Fibroblast of skin of back (primary cell): Measurements from ENCODE around the gene ACSF2.
"Not testable (repeated sequence)": the region's sequence is repeated elsewhere in the genome, so short reads cannot be mapped to it uniquely, and the experiment has no call there.

Source experiments
- DNase-seq: peaks from one replicate; pipeline ENCODE4 v3.0.0-alpha.2; 2013

The ACSF2 gene

DNA sequence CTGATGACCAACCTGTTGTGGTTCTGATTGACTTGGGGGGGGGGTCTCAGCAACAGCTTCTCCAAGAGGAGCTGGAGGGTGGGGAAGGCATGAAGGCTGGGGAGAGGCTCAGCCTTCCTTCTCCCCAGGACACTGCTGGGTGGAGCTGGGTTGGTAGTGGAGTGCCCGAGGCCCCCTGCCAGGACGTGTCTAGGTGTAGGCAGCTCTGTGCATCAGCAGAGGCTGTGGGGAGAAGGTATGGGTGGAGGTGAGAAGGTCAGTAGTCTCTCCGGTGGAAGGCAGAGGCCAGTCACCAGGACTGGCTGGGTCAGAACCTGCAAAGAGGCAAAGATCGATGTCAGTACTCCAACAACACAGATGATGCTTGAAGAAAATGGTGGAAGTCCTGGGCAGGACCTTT is 38.7 kb downstream of the ACSF2 start:
- no peak for DNase-seq

DNA sequence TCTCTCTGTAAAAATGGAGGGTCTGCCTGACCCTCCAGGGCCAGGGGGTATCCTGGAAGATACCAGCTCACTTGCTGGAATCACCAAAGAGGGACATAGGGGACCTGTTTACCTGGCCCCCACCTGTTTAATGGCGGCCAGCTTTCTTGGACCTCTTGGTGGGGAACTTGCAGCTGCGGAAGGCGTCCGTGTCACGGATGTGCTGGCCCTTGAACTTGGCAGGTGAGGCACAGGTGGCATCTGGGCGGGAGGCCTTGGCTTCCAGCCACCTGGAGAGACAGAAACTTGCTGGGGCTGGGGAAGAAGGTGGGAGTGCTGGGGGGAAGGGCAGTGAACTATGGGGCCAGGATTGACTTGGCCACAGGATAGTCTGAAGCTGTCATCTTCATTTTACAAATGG is 39.2 kb downstream of the ACSF2 start:
- DNase-seq, result no peak

DNA sequence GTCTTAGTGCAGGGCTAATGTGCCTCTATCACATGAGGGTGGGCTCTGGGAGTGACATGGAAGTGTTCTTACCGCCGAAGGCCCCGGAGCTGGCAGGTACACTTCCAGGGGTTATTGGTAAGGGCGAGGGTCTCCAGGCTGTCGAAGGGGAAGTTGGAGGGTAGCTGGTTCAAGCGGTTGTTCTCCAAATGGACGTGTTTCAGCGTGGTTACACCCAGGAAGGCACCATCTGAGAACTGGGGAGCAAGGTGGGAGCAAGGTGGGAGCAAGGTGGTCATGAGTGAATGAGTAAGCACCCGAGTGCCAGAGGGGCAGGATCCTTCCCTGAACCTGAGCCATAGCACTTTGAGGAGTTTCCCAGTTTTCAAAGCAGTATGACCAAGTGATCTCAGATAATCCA is 39.6 kb downstream of the ACSF2 start:
- DNase-seq, result no peak

DNA sequence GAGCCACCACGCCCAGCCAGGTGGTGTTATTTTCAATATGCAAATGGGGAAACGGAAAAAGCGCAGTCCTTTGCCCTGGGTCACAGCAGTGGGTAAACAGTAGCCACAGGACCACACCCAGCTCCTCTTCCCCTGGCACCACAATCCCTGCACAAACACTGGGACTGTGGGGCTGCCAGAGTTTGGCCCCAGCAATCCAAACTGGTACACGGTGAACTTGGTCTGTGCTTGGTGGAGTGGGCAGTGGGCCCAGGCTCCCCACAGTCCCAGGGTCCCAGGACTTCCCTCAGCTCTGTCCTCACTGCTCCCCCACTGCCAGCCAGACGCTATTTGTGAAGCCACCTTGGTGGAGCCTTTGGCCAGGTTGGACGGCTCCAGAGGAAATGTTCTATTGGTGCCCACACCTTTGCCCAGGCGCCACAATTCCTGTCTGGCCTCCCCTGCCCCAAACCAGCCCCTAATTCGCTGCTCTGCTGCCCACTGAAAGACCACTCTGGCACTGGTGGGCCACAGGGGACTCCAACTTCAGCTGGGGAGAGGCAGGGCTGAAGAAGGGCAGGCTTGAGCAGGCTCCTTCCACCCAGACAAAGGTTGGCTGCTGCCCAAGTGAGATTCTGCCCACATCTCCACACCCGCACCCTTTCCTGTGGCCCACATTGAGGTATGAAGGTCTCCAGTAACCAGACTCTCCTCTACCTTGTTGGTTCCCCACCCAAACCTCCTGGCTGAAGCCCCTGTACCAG is 40.5 kb downstream of the ACSF2 start:
- no peak for DNase-seq

DNA sequence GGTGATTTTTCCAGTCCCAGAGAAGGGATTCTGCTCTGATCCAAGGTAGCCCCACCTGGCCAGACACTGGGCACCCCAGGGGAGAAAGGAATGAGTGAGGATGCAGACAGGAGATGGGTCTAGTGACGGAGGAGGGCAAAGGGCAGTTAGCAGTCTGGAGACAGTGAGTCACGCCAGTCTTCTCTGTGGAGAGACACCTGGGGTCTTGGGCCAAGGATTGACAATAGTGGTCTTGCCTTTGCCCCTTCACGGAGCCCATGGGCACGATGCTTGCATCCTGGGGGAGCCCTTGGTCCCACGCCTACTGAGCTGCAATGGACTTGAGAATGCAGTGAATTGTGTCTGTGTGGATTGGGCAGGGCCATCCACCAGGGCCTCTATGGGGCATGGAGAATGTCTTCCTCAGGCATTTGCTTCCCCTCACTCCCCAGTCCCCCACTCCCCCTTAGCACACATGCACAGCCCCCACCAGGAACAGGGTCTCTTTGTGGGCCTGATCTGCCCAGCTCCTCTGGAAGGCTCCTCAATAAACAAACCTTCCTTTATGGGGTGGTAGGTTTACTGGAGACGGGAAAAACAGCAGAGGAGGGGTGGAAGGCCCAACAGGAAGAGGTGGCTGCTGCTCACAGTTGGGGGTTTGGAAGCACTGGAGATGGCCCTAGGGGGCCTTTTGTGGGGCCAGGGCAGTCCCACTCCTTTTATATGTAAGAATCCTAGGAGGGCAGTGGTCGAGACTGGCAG is 41.3 kb downstream of the ACSF2 start:
- no peak for DNase-seq

DNA sequence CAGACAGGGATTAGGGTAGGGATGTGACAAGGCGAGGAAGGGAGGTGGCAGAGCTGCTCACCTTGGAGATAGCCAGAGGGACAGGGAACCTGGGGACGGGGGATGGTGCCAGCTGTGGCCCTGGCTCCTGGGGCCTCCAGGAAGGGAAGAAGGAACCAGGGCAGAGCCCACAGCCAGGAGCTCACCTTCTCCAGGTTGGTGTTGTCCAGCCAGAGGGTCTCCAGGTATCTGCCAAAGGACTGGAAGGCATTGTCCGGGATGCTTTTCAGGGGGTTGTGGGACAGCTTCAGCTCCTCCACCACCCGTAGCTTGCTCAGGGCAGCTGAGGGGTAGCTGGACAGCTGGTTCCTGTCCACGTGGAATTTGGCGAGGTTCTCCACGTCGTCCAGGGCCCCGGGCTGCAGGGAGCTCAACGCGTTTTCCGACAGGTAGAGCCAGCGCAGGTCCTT is 41.9 kb downstream of the ACSF2 start:
- no peak for DNase-seq

DNA sequence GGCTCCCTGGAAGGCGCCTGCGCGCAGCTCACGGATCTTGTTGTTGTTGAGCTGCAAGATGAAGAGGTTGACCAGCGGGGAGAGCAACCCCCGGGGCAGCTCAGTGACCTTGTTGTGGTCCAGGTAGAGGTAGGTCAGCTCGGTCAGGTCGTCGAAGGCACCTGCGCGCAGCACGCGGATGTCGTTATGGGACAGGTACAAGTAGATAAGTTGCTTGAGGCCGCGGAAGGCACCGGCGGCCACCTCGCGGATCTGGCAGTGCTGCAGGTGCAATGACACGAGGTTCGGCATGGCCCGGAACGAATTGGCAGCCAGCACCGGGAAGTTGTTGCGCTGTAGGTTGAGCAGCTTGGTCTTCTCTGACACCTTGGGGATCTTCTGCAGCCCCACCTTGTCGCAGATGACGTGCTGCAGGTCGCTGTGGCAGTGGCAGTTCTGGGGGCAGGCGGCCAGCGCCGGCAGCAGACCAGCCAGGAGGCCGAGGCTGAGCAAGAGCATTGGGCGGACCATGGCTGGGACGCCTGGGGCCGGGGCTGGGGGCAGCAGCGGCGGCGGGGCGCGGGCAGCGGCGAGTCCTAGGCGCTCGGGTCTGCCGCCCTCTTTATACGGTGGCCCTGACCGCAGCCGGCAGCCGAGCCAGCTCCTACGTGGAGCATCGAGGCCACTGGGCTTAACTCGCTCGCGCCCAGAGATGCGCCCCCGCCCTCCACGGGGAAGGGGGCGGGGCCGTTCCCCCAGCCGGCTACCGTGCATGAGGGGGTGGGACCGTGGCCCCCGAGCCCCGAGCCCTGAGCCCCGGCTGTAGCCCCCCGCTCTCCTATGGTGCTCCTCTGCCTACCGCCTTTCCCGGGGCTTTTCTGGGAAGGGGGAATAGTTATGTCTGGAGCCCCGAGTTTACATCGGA is 42.5 kb downstream of the ACSF2 start, which contains the start of gene CHAD:
Gene CHAD (minus strand): TSS at position 577 of the 904 bp plus-strand sequence. CDS start 67 bp downstream, at position 510.
- DNase-seq, result no peak

DNA sequence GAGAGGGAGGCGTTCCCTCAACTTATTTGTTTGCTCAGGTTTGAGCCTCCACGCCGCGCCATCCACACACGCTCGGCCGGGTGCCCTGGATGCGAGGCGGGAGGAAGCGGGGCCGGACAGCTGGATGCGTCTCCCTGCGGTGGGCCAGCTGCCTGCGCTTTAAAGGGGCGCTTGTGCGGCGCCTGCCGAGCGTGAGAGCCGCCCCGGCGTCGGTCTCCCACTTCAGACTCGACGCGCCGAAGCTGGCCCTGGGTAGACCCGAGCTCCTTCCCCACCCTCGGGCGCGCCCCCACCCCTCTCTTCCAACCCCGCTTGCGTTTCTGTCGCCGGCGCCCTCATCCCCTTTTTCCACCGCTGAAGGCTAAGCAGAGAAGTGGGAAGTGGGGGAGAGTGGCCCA is 43.2 kb downstream of the ACSF2 start:
- no peak for DNase-seq

DNA sequence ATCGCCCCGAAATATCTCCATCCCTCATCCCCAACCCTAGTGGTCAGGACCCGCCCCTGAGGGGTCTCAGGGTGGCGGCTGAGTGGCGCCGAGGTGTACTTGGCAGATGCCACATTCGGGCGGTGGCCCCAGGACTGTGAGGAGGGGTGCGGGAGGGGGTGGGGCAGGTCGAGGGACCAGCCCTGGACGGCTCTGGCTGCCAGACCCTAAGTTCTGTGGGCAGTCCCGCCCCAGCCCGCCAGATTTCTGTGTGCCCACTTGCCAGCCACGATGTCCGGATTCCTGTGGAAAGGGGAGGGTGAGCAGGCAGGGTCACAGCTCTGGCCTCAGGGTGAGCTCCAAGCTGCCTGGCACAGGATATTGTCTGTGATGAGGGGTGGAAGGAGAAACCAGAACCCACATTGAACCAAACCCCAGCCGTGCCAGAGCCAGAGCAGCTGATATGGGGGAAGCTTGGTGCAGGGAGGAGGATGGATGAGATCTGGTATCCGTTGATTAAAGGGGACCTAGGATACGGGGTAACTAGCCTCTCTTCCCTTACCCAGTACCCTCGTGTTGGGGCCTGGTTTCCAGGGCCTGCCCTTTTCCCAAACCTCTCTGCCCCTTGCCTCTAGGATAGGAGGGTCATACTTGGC is 43.8 kb downstream of the ACSF2 start:
- DNase-seq, result no peak

DNA sequence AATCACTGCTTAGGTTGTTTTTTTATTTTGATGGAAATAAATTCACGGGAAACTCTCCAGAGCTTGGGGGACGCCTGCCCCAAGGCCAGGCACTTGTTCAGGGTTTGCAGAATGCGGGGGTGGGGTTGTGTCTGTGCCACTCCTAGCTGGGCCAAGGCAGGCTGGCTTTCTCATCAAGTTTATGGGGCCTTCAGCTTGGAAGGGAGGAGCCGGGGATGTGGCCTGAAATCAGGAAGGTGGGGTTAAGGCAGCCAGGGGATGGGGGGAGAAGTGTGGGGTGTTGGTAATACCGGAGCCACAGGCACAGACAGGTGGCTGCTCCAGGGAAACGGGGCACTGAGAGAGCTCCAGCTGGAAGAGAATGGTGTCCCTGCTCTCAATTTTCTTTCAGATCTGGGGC is 44.4 kb downstream of the ACSF2 start:
- DNase-seq, result no peak

DNA sequence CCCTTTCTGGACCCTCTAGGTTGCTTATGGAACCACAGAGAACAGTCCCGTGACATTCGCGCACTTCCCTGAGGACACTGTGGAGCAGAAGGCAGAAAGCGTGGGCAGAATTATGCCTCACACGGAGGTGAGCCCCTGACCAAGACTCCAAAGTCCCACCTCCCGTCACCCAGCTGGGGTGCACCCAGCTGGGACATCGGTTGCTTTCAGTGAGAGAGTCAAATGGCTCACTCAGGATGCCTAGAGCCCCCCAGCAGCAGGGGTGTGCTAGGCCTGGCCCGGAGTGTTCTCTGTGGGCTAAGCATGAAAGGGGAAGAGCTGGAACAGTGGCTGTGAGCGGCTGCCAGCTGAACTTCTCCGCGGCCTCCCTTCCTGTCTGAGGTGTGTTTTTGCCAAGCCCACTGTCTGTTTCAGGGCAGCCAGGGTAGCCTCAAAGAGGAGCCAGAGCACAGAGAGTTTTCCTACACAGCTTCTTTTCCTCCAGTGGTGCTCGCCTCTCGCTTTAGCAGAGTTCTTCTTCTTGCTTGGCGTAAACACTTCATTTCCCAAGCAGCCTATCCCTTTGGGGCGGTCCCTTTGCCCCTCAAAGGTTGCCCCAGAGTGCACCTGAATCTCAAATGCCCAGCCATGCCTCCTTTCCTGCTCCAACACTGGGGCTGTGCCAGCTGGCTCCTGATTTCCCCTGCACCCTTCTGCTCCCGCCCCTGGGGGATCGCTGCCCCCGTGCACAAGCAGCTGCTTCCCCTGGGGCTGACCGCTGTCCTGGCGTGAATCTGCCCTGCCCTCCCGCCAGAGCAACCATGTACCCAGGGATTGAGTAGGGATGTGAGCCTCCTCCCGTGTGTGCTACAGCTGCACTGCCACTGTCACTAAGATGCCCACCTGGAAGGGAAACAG is 45.2 kb downstream of the ACSF2 start:
- DNase-seq, result no peak

DNA sequence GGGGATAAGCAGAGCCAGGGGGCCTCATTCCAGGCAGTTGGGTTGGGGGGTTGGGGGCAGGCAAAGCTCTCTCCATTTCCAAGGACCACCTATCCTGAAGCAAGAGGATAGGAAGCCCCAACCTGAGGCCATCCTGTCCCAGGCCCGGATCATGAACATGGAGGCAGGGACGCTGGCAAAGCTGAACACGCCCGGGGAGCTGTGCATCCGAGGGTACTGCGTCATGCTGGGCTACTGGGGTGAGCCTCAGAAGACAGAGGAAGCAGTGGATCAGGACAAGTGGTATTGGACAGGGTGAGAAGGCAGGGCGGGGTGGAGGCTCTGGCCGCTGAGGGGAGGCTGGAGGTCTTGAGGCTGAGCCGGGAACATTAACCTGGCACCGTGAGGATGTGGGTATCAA is 46.3 kb downstream of the ACSF2 start:
- no peak for DNase-seq

DNA sequence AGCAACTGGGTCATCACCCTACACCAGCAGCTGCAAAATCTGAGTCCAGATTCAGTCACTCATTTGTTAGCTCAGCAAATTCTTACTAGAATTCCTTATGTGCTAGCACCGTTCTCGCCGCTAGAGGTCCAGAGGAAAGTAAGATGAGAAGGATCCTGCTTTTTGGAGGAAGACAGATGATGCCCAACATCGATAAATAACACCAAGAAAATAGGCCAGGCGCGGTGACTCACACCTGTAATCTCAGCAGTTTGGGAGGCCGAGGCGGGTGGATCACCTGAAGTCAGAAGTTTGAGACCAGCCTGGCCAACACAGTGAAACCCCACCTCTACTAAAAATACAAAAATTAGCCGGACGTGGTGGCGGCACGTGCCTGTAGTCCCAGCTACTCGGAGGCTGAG is 46.7 kb downstream of the ACSF2 start:
- peak; percentile 45 for DNase-seq

DNA sequence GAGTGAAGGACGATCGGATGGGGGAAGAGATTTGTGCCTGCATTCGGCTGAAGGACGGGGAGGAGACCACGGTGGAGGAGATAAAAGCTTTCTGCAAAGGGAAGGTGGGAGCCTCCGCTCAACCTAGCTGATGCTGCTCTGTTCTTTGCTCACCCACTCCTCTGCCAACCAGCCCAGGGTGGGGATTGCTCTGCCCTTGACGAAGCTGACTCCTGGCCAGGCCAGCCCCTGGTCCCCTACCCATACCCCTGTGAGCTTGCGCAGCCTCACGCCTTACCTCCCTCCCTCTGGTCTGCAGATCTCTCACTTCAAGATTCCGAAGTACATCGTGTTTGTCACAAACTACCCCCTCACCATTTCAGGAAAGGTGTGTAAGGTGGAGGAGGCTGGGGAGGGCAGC is 47.9 kb downstream of the ACSF2 start:
- no peak for DNase-seq

DNA sequence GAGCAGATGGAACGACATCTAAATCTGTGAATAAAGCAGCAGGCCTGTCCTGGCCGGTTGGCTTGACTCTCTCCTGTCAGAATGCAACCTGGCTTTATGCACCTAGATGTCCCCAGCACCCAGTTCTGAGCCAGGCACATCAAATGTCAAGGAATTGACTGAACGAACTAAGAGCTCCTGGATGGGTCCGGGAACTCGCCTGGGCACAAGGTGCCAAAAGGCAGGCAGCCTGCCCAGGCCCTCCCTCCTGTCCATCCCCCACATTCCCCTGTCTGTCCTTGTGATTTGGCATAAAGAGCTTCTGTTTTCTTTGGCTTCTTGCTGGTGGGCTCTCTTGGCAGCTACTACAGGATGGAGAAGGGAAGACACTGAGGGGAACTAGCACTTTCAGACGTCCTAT is 48.5 kb downstream of the ACSF2 start:
- DNase-seq, result no peak

DNA sequence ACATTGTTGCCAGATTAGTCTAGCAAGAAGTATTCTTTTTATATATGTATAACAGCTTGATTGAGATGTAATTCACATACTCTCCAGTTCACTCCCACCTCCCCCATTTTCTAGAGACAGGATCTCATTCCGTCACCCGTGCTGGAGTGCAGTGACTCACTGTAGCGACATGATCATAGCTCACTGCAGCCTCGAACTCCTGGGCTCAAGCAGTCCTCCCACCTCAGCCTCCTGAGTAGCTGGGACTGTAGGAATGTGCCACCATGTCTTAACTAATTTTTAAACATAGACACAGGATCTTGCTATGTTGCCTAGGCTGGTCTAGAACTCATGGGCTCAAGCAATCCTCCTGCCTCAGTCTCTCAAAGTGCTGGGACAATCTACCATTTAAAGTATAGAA is 49.3 kb downstream of the ACSF2 start:
- DNase-seq, result peak; percentile 6

DNA sequence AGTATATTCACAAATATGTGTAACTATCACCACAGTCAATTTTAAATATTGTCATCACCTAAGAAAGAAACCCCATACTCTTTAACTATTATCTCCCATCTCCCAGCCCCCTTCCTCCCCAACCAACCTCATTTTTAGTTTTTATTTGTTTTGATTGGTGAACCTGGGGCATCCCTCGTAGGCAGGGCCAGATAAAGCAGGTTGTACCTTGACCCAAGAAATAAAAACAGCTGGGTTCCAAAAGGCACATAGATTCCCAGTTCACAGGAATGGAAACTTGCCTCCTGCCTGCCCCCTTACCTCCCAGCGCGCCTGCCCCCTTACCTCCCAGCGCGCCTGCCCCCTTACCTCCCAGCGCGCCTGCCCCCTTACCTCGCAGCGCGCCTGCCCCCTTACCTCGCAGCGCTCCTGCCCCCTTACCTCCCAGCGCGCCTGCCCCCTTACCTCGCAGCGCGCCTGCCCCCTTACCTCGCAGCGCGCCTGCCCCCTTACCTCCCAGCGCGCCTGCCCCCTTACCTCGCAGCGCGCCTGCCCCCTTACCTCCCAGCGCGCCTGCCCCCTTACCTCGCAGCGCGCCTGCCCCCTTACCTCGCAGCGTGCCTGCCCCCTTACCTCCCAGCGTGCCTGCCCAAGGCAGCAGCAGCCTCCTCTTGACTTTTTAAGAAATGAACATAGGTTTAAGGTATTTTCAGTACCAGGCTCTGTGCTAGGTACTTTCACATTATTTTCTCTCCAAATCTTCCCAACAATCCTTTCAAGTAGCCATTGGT is 49.9 kb downstream of the ACSF2 start:
- not testable (repeated sequence) for DNase-seq

DNA sequence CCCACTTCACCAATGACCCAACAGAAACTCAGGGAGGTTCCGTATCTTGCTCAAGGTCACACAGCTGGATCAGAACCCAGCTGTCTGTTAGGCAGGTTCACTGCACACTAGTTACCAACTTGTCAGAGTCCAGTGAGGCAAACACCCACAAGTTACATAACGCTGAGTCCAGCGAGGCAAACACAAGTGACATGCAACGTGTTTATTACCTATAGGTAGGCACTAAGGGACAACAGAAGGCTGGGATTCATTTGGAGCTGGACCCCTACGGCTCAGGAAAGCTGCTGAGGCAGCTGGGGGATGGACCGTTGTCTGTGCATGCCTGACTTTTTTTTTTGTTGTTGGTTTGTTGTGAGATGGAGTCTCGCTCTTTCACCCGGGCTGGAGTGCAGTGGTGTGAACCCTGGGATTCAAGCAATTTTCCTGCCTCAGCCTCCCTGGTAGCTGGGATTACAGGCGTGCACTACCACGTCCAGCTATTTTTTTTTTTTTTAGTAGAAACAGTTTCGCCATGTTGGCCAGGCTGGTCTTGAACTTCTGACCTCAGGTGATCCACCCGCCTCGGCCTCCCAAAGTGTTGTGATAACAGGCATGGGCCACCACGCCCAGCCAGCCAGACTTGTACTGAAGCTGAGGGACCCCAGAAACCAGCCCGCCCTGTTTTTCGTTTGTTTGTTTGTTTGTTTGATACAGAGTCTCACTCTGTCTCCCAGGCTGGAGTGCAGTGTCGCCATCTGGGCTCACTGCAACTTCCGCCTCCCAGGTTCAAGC is 50.7 kb downstream of the ACSF2 start:
- DNase-seq, result no peak

DNA sequence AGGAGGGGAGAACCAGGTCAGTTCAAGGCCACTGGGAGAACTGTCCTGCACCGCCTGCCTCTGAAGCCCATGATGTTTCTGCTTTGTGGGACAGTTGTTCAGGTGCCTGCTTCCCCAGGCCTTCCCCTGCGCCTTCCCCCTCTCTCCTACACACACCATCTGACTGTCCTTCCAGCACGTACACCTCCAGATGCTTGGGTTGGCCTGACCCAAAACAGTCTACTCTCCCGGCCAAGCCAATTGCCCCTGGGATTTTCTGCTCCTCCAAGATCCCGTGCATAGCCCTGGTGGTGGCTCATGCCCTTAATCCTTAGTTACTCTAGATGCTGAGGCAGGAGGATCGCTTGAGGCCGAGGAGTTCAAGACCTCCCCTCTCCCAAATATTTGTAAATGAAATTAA is 52.0 kb downstream of the ACSF2 start:
- no peak for DNase-seq
